Measurements from ENCODE around the gene GFRA1. TPM values are rescaled to one million over a fixed set of nuclear protein-coding genes. Genes with fewer than 3 reads are reported as not detected.

Gene GFRA1
- total and polyA plus RNA-seq, 2 donors (not counting 3 experiments of a cell fraction or from before 2014, with no cell fraction given) = 0.22 to 0.88 TPM

DNA sequence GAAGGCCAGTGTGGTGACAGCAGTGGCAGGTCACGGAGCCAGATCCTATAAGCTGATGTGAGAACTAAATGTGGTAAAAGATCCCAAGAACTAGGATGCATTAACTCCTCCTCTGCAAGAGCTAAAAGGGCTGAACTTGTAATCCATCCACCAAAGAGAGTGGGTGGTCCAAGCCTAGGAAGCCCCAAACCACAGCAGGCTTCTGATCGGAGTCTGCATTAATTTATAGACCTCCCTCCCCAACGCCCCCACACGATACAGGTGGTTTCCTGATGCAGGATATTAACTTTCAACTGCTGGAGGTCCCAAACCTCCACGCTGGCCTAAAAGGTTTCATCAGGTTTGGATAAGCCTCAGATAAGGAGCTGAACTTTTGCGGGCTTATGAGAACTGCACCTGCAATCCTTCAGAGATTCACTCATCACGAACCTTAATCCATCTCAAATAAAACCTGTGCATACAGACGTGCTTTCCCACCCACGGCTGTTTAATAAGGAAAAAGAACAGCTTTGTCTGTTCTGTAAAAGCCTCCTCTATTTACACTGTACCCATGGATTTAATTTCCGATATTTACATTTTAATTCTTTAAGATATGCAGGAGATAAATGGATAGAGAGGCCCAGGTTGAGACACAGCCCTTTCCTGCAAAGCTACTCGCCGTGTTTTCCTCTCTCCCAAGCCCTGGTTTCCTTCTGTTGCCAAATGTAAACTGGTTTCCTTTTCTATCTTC lies 74.9 kb downstream of the GFRA1 start:
- intact Hi-C loops (cut with micrococcal nuclease) = no loop called here
- no peak overlapping the region for H3K27ac ChIP-seq (ENCODE audit: insufficient read depth, low read depth, low read length)
- no peaks in the 10 kb centered on the region for H3K27me3 ChIP-seq (ENCODE audit: control insufficient read depth in 2 of 2, insufficient read depth in 2 of 2, low read length in 2 of 2)
- H2AFZ ChIP-seq (ENCODE audit: low read depth, low read length) = no peak overlapping the region
- ChIA-PET CTCF (no interaction called here), POLR2A (no interaction called here)
- H4K20me1 ChIP-seq (replicated peaks; ENCODE audit: control insufficient read depth, extremely low read depth, insufficient read depth, low read length) = no peaks in the 10 kb centered on the region
- BruUV-seq (replicated peaks) = no TSS peak
- H3K9ac ChIP-seq (replicated peaks; ENCODE audit: extremely low read depth, insufficient read depth, low read length) = no peak overlapping the region
- H3K4me3 ChIP-seq (replicated peaks in 1 of 3; ENCODE audit: insufficient read depth in 1 of 3, low read depth in 1 of 3, low read length in 3 of 3) = no peak overlapping the region
- no peak for FAIRE-seq
- H3K4me2 ChIP-seq (ENCODE audit: insufficient read depth, low read length) = no peak overlapping the region
- H3K4me1 ChIP-seq (ENCODE audit: control insufficient read depth, extremely low read depth, insufficient read depth, low read length) = no peaks in the 10 kb centered on the region
- no peaks in the 10 kb centered on the region for H3K79me2 ChIP-seq (ENCODE audit: control insufficient read depth, insufficient read depth, low read length)
- dilution Hi-C loops (cut with MboI; ENCODE audit: extremely low pct_ligation_motif_present, low sequenced_read_pairs) = no loop called here
- H3K36me3 ChIP-seq (ENCODE audit: control insufficient read depth in 2 of 2, extremely low read depth in 1 of 2, insufficient read depth in 2 of 2, low read length in 2 of 2) = no peaks in the 10 kb centered on the region
- TF ChIP-seq GATA2 (IDR thresholded peaks at IDR 0.05; ENCODE audit: insufficient read depth, insufficient read length, low read depth, low read length) (no peak), EZH2 (IDR thresholded peaks at IDR 0.05; ENCODE audit: borderline replicate concordance, low read depth, low read length, severe bottlenecking) (no peak), FOS (IDR thresholded peaks at IDR 0.05; ENCODE audit: borderline replicate concordance, insufficient read depth, low read length) (no peak)
- no peaks in the 10 kb centered on the region for H3K9me1 ChIP-seq (replicated peaks; ENCODE audit: control insufficient read depth, extremely low read depth, insufficient read depth, low read length)
- peaks cover 2% of the 10 kb centered on the region for H3K9me3 ChIP-seq (replicated peaks; ENCODE audit: control insufficient read depth, insufficient read depth, low read length)
- no peak for DNase-seq (ENCODE audit: low read depth, low spot score)

DNA sequence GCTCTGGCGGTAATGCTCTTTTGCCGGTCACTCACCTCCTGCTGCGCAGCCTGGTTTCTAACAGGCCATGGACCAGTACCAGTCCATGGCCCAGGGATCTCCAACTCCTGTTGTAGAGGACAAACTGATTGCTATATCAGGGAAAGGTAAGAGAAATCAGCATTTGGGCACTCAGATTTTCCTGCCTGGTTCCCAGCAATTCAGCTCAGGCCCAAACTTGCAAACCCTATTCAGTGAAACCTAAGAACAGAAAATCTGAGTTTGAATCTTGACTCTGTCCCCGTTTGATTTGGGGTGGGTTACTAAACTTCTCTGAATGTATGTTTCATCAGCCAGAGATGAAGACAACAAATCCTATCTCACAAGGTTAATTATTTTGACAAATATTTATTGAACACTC lies 77.4 kb downstream of the GFRA1 start:
- dilution Hi-C loops (cut with MboI; ENCODE audit: extremely low pct_ligation_motif_present, low sequenced_read_pairs) = no loop called here
- H3K9me1 ChIP-seq (replicated peaks; ENCODE audit: control insufficient read depth, extremely low read depth, insufficient read depth, low read length) = no peaks in the 10 kb centered on the region
- intact Hi-C loops (cut with micrococcal nuclease) = no loop called here
- no peak overlapping the region for H3K27ac ChIP-seq (ENCODE audit: insufficient read depth, low read depth, low read length)
- no peaks in the 10 kb centered on the region for H3K36me3 ChIP-seq (ENCODE audit: control insufficient read depth in 2 of 2, extremely low read depth in 1 of 2, insufficient read depth in 2 of 2, low read length in 2 of 2)
- POLR2A ChIA-PET = no interaction called here
- no peak for FAIRE-seq
- CTCF ChIA-PET = interaction anchor here (0.6 kb wide), 1 partner anchor 25 kb away, joined by 3 read pairs; no protein-coding TSS in a partner anchor
- H3K9me3 ChIP-seq (replicated peaks; ENCODE audit: control insufficient read depth, insufficient read depth, low read length) = peaks cover 2% of the 10 kb centered on the region
- H3K4me2 ChIP-seq (ENCODE audit: insufficient read depth, low read length) = no peak overlapping the region
- no peak overlapping the region for H3K4me3 ChIP-seq (replicated peaks in 1 of 3; ENCODE audit: insufficient read depth in 1 of 3, low read depth in 1 of 3, low read length in 3 of 3)
- H3K27me3 ChIP-seq (ENCODE audit: control insufficient read depth in 2 of 2, insufficient read depth in 2 of 2, low read length in 2 of 2) = no peaks in the 10 kb centered on the region
- H3K9ac ChIP-seq (replicated peaks; ENCODE audit: extremely low read depth, insufficient read depth, low read length) = no peak overlapping the region
- TF ChIP-seq EZH2 (IDR thresholded peaks at IDR 0.05; ENCODE audit: borderline replicate concordance, low read depth, low read length, severe bottlenecking) (no peak), MYC (IDR thresholded peaks at IDR 0.05; ENCODE audit: low read depth, low read length) (no peak), GATA2 (IDR thresholded peaks at IDR 0.05; ENCODE audit: insufficient read depth, insufficient read length, low read depth, low read length) (no peak), POLR2A (IDR thresholded peaks at IDR 0.05; ENCODE audit: low read depth, low read length) (no peak), JUN (IDR thresholded peaks at IDR 0.05; ENCODE audit: borderline replicate concordance, insufficient read depth, insufficient read length, low read depth) (no peak), FOS (IDR thresholded peaks at IDR 0.05; ENCODE audit: borderline replicate concordance, insufficient read depth, low read length) (no peak)
- TF ChIP-seq, protein P1, sequence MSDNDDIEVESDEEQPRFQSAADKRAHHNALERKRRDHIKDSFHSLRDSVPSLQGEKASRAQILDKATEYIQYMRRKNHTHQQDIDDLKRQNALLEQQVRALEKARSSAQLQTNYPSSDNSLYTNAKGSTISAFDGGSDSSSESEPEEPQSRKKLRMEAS (IDR thresholded peaks at IDR 0.05; ENCODE audit: insufficient read depth, insufficient read length) = no peak
- TF ChIP-seq, protein P2, sequence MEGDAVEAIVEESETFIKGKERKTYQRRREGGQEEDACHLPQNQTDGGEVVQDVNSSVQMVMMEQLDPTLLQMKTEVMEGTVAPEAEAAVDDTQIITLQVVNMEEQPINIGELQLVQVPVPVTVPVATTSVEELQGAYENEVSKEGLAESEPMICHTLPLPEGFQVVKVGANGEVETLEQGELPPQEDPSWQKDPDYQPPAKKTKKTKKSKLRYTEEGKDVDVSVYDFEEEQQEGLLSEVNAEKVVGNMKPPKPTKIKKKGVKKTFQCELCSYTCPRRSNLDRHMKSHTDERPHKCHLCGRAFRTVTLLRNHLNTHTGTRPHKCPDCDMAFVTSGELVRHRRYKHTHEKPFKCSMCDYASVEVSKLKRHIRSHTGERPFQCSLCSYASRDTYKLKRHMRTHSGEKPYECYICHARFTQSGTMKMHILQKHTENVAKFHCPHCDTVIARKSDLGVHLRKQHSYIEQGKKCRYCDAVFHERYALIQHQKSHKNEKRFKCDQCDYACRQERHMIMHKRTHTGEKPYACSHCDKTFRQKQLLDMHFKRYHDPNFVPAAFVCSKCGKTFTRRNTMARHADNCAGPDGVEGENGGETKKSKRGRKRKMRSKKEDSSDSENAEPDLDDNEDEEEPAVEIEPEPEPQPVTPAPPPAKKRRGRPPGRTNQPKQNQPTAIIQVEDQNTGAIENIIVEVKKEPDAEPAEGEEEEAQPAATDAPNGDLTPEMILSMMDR (IDR thresholded peaks at IDR 0.05; ENCODE audit: extremely low read depth in 1 of 2, insufficient read depth in 1 of 2, low read depth in 1 of 2, low read length in 2 of 2) = no peak
- H4K20me1 ChIP-seq (replicated peaks; ENCODE audit: control insufficient read depth, extremely low read depth, insufficient read depth, low read length) = no peaks in the 10 kb centered on the region
- H3K79me2 ChIP-seq (ENCODE audit: control insufficient read depth, insufficient read depth, low read length) = no peaks in the 10 kb centered on the region
- H2AFZ ChIP-seq (ENCODE audit: low read depth, low read length) = no peak overlapping the region
- no peaks in the 10 kb centered on the region for H3K4me1 ChIP-seq (ENCODE audit: control insufficient read depth, extremely low read depth, insufficient read depth, low read length)
- no TSS peak for BruUV-seq (replicated peaks)
- no peak for DNase-seq (ENCODE audit: low read depth, low spot score)
